Posterior cingulate gyrus (tissue), 11 donors: ENCODE results near the gene LPIN1.

Experiments used
- DNase-seq, 10 donors: peaks; one replicate each; pipeline versions ENCODE4 v3.0.0 to v3.0.0-alpha.2; 2020 to 2021; ENCODE audit warnings: mixed read lengths in 3 of 10
- intact Hi-C: fragments of 100-400 bp; cut with DNase I; formaldehyde crosslinking; loops from one replicate; pipeline ENCODE4 v1.15.1; 2023

The LPIN1 gene

DNA sequence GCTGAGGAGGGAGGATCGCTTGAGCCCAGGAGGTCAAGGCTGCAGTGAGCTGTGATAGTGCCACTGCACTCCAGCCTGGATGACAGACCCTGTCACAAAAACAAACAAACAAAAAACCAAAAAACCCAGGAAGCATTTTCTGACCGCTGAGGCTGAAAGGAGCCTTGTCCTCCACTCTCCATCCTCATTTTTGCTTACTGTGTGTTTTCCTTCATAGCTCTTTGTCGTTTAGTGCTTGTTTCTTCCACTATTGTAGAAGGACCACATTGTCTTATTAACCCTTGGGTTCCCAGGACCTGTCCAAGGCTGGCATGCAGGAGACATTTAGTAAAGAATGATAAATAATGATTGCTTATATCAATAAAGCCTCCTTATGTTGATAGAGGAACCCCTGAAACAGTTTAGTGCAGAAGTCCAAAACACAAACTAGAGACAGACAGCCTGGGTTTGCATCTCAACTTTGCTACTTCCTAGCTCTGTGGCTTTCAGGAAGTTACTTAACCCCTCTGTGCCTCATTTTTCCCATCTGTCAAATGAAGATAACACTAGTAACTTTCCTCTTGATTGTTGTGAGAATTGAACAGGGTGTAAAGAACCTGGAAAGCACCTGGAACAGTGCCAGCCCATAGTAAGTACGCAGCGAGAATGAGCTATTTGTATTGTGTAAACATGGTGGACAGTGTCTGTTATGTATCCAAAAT is 126.0 kb downstream of the LPIN1 start:
- intact Hi-C loops = no loop called here
- no peak for DNase-seq

DNA sequence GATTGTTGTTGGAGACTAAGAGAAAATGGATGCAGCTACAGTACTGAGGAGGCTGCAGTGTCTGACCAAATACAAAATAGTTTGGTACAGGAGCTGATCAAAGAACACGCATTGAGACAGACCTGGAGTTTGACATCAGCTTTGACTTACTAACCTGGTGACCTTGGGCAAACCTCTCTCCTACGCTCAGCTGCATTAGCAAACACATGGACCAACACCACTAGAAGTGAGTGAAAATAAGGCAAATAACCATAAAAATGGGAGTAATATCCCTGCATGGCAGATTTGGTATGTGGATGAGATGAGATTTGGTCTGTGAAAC is 126.5 kb downstream of the LPIN1 start:
- intact Hi-C loops = no loop called here
- DNase-seq = no peak

DNA sequence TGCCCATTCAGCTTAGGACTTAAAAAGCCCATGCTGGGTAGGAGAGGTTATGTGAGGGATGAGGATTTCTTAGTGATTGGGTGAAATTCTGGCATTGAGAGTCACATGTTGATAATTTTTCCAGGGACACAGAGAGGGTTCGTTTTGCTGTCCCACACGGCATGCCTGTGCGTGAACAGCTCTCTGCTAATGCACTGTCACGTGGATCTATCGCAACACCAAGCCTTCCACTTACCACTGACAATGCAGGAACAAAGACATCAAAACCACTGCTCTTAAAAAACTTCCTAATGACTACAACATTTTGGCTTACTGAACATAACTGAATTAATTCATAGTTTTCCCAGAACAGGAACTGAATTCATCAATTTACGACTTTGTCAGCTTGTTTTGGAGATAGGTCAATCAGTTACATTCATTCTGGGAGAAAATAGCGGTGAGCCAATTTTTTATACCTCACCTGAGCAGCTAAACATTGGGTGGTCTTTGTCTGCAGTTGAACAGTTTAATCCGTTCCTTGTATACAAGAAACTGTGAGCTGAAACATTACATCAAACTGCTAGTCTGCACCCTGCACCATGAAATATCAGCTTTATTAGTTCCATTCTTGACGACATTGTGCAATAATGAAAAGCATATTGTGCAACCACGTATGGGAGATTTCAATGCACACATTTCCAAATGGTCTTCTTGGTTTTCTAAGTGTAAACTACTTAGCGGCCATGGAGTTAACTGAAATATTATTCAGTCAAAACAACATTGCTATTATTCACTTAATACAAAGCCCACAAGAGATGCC is 127.1 kb downstream of the LPIN1 start:
- DNase-seq = peak in 1 of 10 donors; percentile 18
- intact Hi-C loops = no loop called here

DNA sequence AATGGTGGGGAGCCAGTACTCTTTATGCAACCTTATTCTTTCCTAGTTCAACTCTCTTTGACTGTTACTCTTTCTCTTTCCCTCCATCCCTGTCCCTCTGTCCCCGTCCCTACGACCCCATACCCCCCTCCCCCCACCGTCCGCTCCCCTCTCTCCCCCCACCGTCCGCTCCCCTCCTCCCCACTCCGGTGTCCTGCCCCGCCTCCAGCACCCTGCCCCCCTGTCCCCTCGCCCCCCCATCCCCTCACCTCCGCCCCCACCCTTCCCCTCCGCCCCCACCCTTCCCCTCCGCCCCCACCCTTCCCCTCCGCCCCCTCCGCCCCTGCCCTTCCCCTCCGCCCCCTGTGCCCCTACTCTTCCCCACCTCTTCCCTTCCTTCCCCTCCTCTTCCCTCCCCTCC is 128.4 kb downstream of the LPIN1 start:
- DNase-seq = no peak
- intact Hi-C loops = no loop called here

DNA sequence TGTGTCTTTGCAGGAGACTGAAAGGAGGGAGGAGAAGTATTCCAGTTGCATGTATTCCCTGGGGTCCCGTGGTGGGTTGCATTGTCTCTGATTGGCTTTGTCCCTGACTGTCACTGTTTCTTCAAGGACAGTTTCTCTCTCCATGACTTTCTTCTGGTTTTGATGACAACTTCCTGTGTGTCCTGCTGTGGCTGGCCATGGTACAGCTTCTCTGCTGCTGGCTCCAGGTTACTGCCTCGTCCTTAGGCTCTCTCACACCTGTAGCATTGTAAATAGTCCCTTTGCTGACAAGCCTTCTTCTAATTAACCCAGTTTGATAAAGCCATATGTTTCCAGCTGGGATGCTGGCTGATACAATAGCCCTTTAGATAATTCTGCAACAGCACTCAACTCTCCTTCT is 129.0 kb downstream of the LPIN1 start:
- intact Hi-C loops = no loop called here

DNA sequence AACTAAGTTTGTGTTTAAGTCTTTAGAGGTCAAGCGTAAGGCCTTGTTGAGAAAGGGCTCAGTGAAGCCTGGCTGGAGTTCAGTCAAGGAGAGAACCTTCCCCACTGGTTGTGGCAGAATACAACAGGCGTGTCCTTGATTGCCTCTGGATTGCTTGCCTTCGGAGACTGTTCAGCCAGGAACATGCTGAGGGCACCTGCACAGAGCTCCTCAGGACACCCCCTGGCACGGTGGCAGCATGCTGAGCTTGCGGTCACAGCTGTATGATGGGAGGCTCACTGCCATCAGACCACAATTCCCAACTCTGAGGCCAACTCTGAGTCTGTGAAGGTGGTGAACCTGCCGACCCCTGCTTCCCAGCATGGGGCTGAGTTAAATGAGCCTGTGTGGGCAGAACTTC is 130.0 kb downstream of the LPIN1 start:
- DNase-seq = no peak
- intact Hi-C loops = no loop called here

More for the DNA sequence above, 129.0 kb downstream of the LPIN1 start:
- DNase-seq = no peak

DNA sequence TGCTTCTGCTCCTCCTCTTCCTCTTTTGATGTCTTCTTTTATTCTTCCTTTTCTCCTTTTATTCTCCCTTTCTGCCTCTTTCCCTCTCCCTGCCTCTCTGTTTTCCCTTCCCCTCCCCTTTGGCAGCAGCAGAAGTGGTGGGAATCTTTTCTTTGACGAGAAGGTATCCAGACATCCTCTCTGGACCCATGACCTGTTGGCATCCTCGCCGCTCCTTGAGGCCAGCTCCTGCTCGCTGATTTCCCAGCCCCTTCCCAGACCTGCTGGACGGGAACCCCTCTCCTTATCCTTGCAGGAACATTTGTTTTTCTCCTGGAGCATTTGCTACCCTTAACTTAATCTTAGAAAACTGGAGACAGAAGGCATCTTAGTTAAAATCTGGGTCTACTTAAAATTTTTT is 130.5 kb downstream of the LPIN1 start:
- DNase-seq = no peak
- intact Hi-C loops = no loop called here
